ENCODE measurements around the gene PLD6.

Gene PLD6

DNA sequence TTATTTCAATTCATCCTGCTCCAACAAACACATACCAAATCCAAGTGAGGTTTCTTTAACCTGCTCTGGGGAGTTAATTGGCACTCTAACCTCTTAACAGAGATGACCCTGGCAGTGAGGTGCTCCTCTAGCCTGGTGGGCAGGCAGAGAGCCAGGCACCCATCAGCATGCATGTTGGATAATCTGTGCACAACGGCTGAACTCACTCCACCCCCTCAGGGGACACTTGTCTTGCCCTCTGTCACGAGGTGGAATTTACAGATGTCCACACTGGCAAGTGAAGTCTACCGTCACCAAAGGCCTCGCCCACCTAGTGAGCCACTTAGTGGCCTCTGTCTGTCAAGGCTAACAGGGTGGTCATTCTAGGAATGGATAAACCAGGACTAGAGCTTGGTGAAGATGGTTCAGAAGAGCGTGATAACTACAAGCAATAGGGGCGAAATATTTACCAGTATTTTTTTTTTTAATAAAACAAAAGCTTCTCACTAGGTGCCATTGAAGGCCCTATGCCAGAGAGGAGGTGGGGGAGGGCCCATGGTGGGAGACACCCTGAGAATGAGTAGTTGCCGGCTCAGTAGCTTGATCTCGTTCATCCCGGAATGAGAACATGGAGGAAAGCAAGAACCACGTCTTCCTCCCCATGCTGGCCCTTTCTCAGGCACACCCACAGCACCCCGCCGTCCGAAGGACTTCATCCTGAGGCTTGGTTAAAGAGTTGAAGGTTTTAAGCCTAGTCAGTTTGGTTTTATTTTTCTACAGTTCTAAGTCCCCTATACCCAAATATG, 25.2 kb downstream of the PLD6 start:
- Histone ChIP-seq H3K36me3 (ENCODE audit: control insufficient read depth in 5 of 5, insufficient read depth in 5 of 5, low read length in 5 of 5) (peaks cover 0 to 86% (median 79%) of the 10 kb centered on the region in 5 donors), H3K9me3 (ENCODE audit: control insufficient read depth in 5 of 5, low read length in 5 of 5) (no peaks in the 10 kb centered on the region), H3K4me3 (ENCODE audit: low read depth in 1 of 5, low read length in 5 of 5) (no peak overlapping the region)

GRCh38 chr17:17180141-17180603, 26.0 kb downstream of the PLD6 start:
- no peak overlapping the region for H3K4me3 ChIP-seq (ENCODE audit: low read depth in 1 of 5, low read length in 5 of 5)
- no peaks in the 10 kb centered on the region for H3K9me3 ChIP-seq (ENCODE audit: control insufficient read depth in 5 of 5, low read length in 5 of 5)
- H3K36me3 ChIP-seq (ENCODE audit: control insufficient read depth in 5 of 5, insufficient read depth in 5 of 5, low read length in 5 of 5): peaks cover 0 to 93% (median 87%) of the 10 kb centered on the region in 5 donors
- no peak overlapping the region for H3K27ac ChIP-seq (ENCODE audit: low read depth, low read length)
- peaks cover 0 to 29% (median 8%) of the 10 kb centered on the region in 5 donors for H3K4me1 ChIP-seq (ENCODE audit: control insufficient read depth in 5 of 5, insufficient read depth in 5 of 5, low read length in 5 of 5)
- no peaks in the 10 kb centered on the region for H3K27me3 ChIP-seq (ENCODE audit: control insufficient read depth in 5 of 5, insufficient read depth in 4 of 5, low read length in 5 of 5)
- no peak overlapping the region for H3K9ac ChIP-seq (ENCODE audit: low read length in 5 of 5)

More for the DNA sequence above, 25.2 kb downstream of the PLD6 start:
- H3K27ac ChIP-seq (ENCODE audit: low read depth, low read length): no peak overlapping the region
- H3K27me3 ChIP-seq (ENCODE audit: control insufficient read depth in 5 of 5, insufficient read depth in 4 of 5, low read length in 5 of 5): no peaks in the 10 kb centered on the region
- no peak overlapping the region for H3K9ac ChIP-seq (ENCODE audit: low read length in 5 of 5)
- H3K4me1 ChIP-seq (ENCODE audit: control insufficient read depth in 5 of 5, insufficient read depth in 5 of 5, low read length in 5 of 5): peaks cover 0 to 26% (median 15%) of the 10 kb centered on the region in 5 donors

GRCh38 chr17:17179371-17179827, 26.7 kb downstream of the PLD6 start:
- H3K27me3 ChIP-seq (ENCODE audit: control insufficient read depth in 5 of 5, insufficient read depth in 4 of 5, low read length in 5 of 5): no peaks in the 10 kb centered on the region
- H3K36me3 ChIP-seq (ENCODE audit: control insufficient read depth in 5 of 5, insufficient read depth in 5 of 5, low read length in 5 of 5): peaks cover 0 to 97% (median 92%) of the 10 kb centered on the region in 5 donors
- H3K9me3 ChIP-seq (ENCODE audit: control insufficient read depth in 5 of 5, low read length in 5 of 5): no peaks in the 10 kb centered on the region
- H3K27ac ChIP-seq (ENCODE audit: low read depth, low read length): no peak overlapping the region
- H3K4me3 ChIP-seq (ENCODE audit: low read depth in 1 of 5, low read length in 5 of 5): no peak overlapping the region
- no peak overlapping the region for H3K9ac ChIP-seq (ENCODE audit: low read length in 5 of 5)
- H3K4me1 ChIP-seq (ENCODE audit: control insufficient read depth in 5 of 5, insufficient read depth in 5 of 5, low read length in 5 of 5): peaks cover 0 to 25% (median 0%) of the 10 kb centered on the region in 5 donors

DNA sequence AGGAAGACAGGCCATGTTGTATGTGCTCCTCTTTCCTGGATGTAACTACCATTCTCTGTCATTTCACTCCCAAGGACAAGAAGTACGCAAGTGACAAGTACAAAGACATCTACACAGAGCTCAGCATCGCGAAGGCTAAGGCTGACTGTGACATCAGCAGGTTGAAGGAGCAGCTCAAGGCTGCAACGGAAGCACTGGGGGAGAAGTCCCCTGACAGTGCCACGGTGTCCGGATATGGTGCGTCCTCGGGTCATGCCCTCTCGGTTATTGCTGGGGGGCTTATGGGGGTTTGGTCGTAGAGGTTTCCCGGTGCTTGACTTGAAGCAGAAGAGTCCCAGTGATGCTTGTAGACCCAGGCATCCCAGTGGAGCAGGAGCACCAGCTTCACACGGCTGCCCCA, 29.0 kb downstream of the PLD6 start:
- Histone ChIP-seq H3K27ac (ENCODE audit: low read depth, low read length) (no peak overlapping the region), H3K4me3 (ENCODE audit: low read depth in 1 of 5, low read length in 5 of 5) (no peak overlapping the region), H3K36me3 (ENCODE audit: control insufficient read depth in 5 of 5, insufficient read depth in 5 of 5, low read length in 5 of 5) (peaks cover 0 to 98% (median 94%) of the 10 kb centered on the region in 5 donors), H3K4me1 (ENCODE audit: control insufficient read depth in 5 of 5, insufficient read depth in 5 of 5, low read length in 5 of 5) (peaks cover 0 to 26% (median 0%) of the 10 kb centered on the region in 5 donors), H3K27me3 (ENCODE audit: control insufficient read depth in 5 of 5, insufficient read depth in 4 of 5, low read length in 5 of 5) (no peaks in the 10 kb centered on the region), H3K9ac (ENCODE audit: low read length in 5 of 5) (no peak overlapping the region), H3K9me3 (ENCODE audit: control insufficient read depth in 5 of 5, low read length in 5 of 5) (no peaks in the 10 kb centered on the region)

DNA sequence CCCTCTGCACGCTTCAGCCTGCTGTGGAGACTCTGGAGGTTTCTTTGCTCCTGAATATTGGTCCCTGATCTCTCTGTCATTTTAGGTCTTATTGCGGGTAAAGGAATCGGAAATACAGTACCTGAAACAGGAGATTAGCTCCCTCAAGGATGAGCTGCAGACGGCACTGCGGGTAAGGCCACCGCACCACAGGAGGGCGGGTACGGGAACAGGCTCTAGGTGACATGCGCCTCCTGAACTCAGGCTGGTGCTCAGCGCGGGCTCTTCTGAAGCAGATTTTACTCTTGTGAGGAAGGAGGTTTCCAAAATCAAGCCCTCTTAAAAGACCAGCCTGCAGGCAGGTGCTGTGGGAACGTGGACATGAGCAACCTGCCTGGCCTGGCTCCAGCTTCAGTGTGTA, 29.8 kb downstream of the PLD6 start:
- Histone ChIP-seq H3K9ac (ENCODE audit: low read length in 5 of 5) (no peak overlapping the region), H3K36me3 (ENCODE audit: control insufficient read depth in 5 of 5, insufficient read depth in 5 of 5, low read length in 5 of 5) (peaks cover 0 to 98% (median 94%) of the 10 kb centered on the region in 5 donors), H3K9me3 (ENCODE audit: control insufficient read depth in 5 of 5, low read length in 5 of 5) (no peaks in the 10 kb centered on the region), H3K27ac (ENCODE audit: low read depth, low read length) (no peak overlapping the region), H3K4me3 (ENCODE audit: low read depth in 1 of 5, low read length in 5 of 5) (no peak overlapping the region), H3K27me3 (ENCODE audit: control insufficient read depth in 5 of 5, insufficient read depth in 4 of 5, low read length in 5 of 5) (no peaks in the 10 kb centered on the region), H3K4me1 (ENCODE audit: control insufficient read depth in 5 of 5, insufficient read depth in 5 of 5, low read length in 5 of 5) (peaks cover 0 to 35% (median 2%) of the 10 kb centered on the region in 5 donors)

DNA sequence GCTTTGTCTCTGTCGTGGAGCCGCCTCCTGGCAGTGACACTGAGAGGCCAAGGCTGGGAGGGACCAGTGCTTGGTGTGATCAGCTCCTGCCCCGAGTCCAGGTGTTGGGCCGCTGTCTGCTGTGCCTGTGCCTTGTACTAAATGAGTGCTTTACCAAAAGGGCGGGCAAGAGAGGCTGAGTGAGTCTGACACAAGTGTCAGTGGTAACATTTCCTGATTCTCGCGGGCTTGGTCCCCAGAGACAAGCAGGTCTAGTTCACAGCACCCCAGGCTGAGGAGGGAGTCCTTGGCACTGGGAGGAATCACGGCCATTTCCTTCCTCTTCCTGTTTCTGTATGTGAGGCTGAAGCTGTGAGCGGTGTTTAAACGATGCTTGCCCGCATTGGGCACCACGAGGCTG, 30.2 kb downstream of the PLD6 start:
- H3K9ac ChIP-seq (ENCODE audit: low read length in 5 of 5): peak overlapping the region in 1 of 5 donors; percentile 23
- H3K27me3 ChIP-seq (ENCODE audit: control insufficient read depth in 5 of 5, insufficient read depth in 4 of 5, low read length in 5 of 5): no peaks in the 10 kb centered on the region
- peaks cover 0 to 98% (median 94%) of the 10 kb centered on the region in 5 donors for H3K36me3 ChIP-seq (ENCODE audit: control insufficient read depth in 5 of 5, insufficient read depth in 5 of 5, low read length in 5 of 5)
- peaks cover 0 to 39% (median 2%) of the 10 kb centered on the region in 5 donors for H3K4me1 ChIP-seq (ENCODE audit: control insufficient read depth in 5 of 5, insufficient read depth in 5 of 5, low read length in 5 of 5)
- no peaks in the 10 kb centered on the region for H3K9me3 ChIP-seq (ENCODE audit: control insufficient read depth in 5 of 5, low read length in 5 of 5)
- H3K27ac ChIP-seq (ENCODE audit: low read depth, low read length): no peak overlapping the region
- no peak overlapping the region for H3K4me3 ChIP-seq (ENCODE audit: low read depth in 1 of 5, low read length in 5 of 5)

GRCh38 chr17:17175340-17175739, 30.8 kb downstream of the PLD6 start:
- no peak overlapping the region for H3K4me3 ChIP-seq (ENCODE audit: low read depth in 1 of 5, low read length in 5 of 5)
- peak overlapping the region in 1 of 5 donors; percentile 23 for H3K9ac ChIP-seq (ENCODE audit: low read length in 5 of 5)
- H3K9me3 ChIP-seq (ENCODE audit: control insufficient read depth in 5 of 5, low read length in 5 of 5): no peaks in the 10 kb centered on the region
- peaks cover 0 to 45% (median 2%) of the 10 kb centered on the region in 5 donors for H3K4me1 ChIP-seq (ENCODE audit: control insufficient read depth in 5 of 5, insufficient read depth in 5 of 5, low read length in 5 of 5)
- H3K27me3 ChIP-seq (ENCODE audit: control insufficient read depth in 5 of 5, insufficient read depth in 4 of 5, low read length in 5 of 5): no peaks in the 10 kb centered on the region
- H3K36me3 ChIP-seq (ENCODE audit: control insufficient read depth in 5 of 5, insufficient read depth in 5 of 5, low read length in 5 of 5): peaks cover 0 to 98% (median 93%) of the 10 kb centered on the region in 5 donors
- H3K27ac ChIP-seq (ENCODE audit: low read depth, low read length): no peak overlapping the region

DNA sequence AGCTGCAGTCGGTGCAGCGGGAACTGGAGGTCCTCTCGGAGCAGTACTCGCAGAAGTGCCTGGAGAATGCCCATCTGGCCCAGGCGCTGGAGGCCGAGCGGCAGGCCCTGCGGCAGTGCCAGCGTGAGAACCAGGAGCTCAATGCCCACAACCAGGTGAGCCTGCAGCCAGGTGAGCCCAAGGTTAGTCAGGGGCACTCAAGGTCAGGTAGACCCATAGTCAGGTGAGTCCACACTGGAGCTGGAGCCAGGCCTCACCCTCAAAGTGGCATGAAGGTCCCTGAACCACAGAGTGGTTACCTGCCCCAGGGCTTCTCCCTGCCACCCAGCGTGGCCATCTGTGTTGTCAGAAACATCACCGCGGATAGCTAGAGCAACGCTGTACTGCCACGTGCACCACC, 32.2 kb downstream of the PLD6 start:
- Histone ChIP-seq H3K9ac (ENCODE audit: low read length in 5 of 5) (no peak overlapping the region), H3K27me3 (ENCODE audit: control insufficient read depth in 5 of 5, insufficient read depth in 4 of 5, low read length in 5 of 5) (no peaks in the 10 kb centered on the region), H3K36me3 (ENCODE audit: control insufficient read depth in 5 of 5, insufficient read depth in 5 of 5, low read length in 5 of 5) (peaks cover 0 to 95% (median 91%) of the 10 kb centered on the region in 5 donors), H3K4me3 (ENCODE audit: low read depth in 1 of 5, low read length in 5 of 5) (no peak overlapping the region), H3K4me1 (ENCODE audit: control insufficient read depth in 5 of 5, insufficient read depth in 5 of 5, low read length in 5 of 5) (peaks cover 0 to 46% (median 2%) of the 10 kb centered on the region in 5 donors), H3K27ac (ENCODE audit: low read depth, low read length) (no peak overlapping the region), H3K9me3 (ENCODE audit: control insufficient read depth in 5 of 5, low read length in 5 of 5) (no peaks in the 10 kb centered on the region)

GRCh38 chr17:17172990-17173389, 33.1 kb downstream of the PLD6 start:
- Histone ChIP-seq H3K27ac (ENCODE audit: low read depth, low read length) (no peak overlapping the region), H3K9me3 (ENCODE audit: control insufficient read depth in 5 of 5, low read length in 5 of 5) (no peaks in the 10 kb centered on the region), H3K4me1 (ENCODE audit: control insufficient read depth in 5 of 5, insufficient read depth in 5 of 5, low read length in 5 of 5) (peaks cover 0 to 46% (median 2%) of the 10 kb centered on the region in 5 donors), H3K36me3 (ENCODE audit: control insufficient read depth in 5 of 5, insufficient read depth in 5 of 5, low read length in 5 of 5) (peaks cover 0 to 95% (median 89%) of the 10 kb centered on the region in 5 donors), H3K9ac (ENCODE audit: low read length in 5 of 5) (no peak overlapping the region), H3K4me3 (ENCODE audit: low read depth in 1 of 5, low read length in 5 of 5) (no peak overlapping the region), H3K27me3 (ENCODE audit: control insufficient read depth in 5 of 5, insufficient read depth in 4 of 5, low read length in 5 of 5) (no peaks in the 10 kb centered on the region)
